GM21717 (cell line): ENCODE measurements around the gene EXOSC5.

Experiments used
- ATAC-seq: cut with Tn5 transposase; IDR thresholded peaks from one replicate; pipeline ENCODE4 v1.9.1; 2021; ENCODE audit warnings: mild to moderate bottlenecking, moderate library complexity; ENCODE audit not compliant: unreplicated experiment

Gene EXOSC5

GRCh38 chr19:41426952-41427646, 29.9 kb upstream of the EXOSC5 start, which contains the start of gene B3GNT8:
Gene B3GNT8 (minus strand): TSS chr19:41427374. CDS start chr19:41426778, 596 bp downstream.
- no peak for ATAC-seq

GRCh38 chr19:41426116-41426841, 29.1 kb upstream of the EXOSC5 start:
- ATAC-seq: no peak

- ATAC-seq: no peak
Measured at GRCh38 chr19:41425174-41426115, 28.3 kb upstream of the EXOSC5 start.

GRCh38 chr19:41424335-41425173, 27.4 kb upstream of the EXOSC5 start:
- ATAC-seq: no peak

- no peak for ATAC-seq
Measured at GRCh38 chr19:41422955-41423354, 25.8 kb upstream of the EXOSC5 start.

GRCh38 chr19:41422456-41422855, 25.3 kb upstream of the EXOSC5 start:
- ATAC-seq: no peak

- ATAC-seq: no peak
Measured at GRCh38 chr19:41421973-41422372, 24.8 kb upstream of the EXOSC5 start.

- ATAC-seq: no peak
Measured at GRCh38 chr19:41421314-41421713, 24.2 kb upstream of the EXOSC5 start.

GRCh38 chr19:41420101-41420880, 23.1 kb upstream of the EXOSC5 start:
- ATAC-seq: no peak

- ATAC-seq: no peak
Measured at GRCh38 chr19:41416194-41416674, 19.1 kb upstream of the EXOSC5 start.

- no peak for ATAC-seq
Measured at GRCh38 chr19:41415154-41415571, 18.0 kb upstream of the EXOSC5 start.

- no peak for ATAC-seq
Measured at GRCh38 chr19:41414461-41414860, 17.3 kb upstream of the EXOSC5 start.

GRCh38 chr19:41413947-41414346, 16.8 kb upstream of the EXOSC5 start:
- no peak for ATAC-seq

GRCh38 chr19:41412953-41413352, 15.8 kb upstream of the EXOSC5 start:
- ATAC-seq: no peak

- no peak for ATAC-seq
Measured at GRCh38 chr19:41411968-41412265, 14.8 kb upstream of the EXOSC5 start.

GRCh38 chr19:41411100-41411967, 14.2 kb upstream of the EXOSC5 start:
- no peak for ATAC-seq

GRCh38 chr19:41410336-41411054, 13.3 kb upstream of the EXOSC5 start:
- no peak for ATAC-seq

GRCh38 chr19:41409288-41409687, 12.1 kb upstream of the EXOSC5 start:
- ATAC-seq: no peak
